SK-N-SH (cell line): ENCODE measurements around the gene PPP1R16B. TPM values are rescaled to one million over a fixed set of nuclear protein-coding genes. Genes with fewer than 3 reads are reported as not detected.

ENCODE experiments used
- CTCF ChIA-PET: fragments of 300-600, 350-600 bp; formaldehyde crosslinking; extraction: SDS; loops from one replicate; lab custom pipeline; 2021; lab: Yijun Ruan, JAX
- POLR2A ChIA-PET: fragments of 350-600 bp; sonication (Branson Sonifier 250); formaldehyde crosslinking; extraction: SDS; loops from one replicate; lab custom pipeline; 2020; ENCODE audit warnings: antibody characterized with exemption, inconsistent platforms; lab: Yijun Ruan, JAX
- DNase-seq: peaks from one replicate; pipeline ENCODE4 v3.0.0; 2012
- H2AFZ ChIP-seq: fragments of 200-600 bp; sonication (generic); 2 replicates; pipeline ENCODE4 v1.8.1; 2016; ENCODE audit warnings: antibody characterized with exemption, mild to moderate bottlenecking, low read depth
- H3F3A ChIP-seq: fragments of 200-600 bp; sonication (generic); replicated peaks from 2 replicates; pipeline ENCODE3; 2016; ENCODE audit warnings: antibody characterized with exemption, mild to moderate bottlenecking; ENCODE audit not compliant: insufficient read depth
- H3K27ac ChIP-seq, 2 experiments: fragments of 200-500 bp in 1 of 2; fragments of 200-600 bp in 1 of 2; sonication (Bioruptor generic) in 1 of 2; sonication (generic), shearing (Covaris generic) in 1 of 2; 2 replicates each; pipeline versions ENCODE4 v1.5.1 to v1.6.1; 2014 to 2016; ENCODE audit warnings: low read depth in 2 of 2, inconsistent platforms in 1 of 2, low read length in 1 of 2, mild to moderate bottlenecking in 1 of 2, mixed read lengths in 1 of 2
- H3K27me3 ChIP-seq: fragments of 200-600 bp; sonication (generic), shearing (Covaris generic); 2 replicates; pipeline ENCODE4 v1.6.1; 2016; ENCODE audit warnings: mixed run types; ENCODE audit not compliant: insufficient read depth
- H3K36me3 ChIP-seq, 2 experiments: fragments of 200-500 bp in 1 of 2; fragments of 200-600 bp in 1 of 2; sonication (Bioruptor generic) in 1 of 2; sonication (generic) in 1 of 2; replicated peaks in 1 of 2; 2 replicates each; pipeline versions ENCODE3 to v1.5.1; 2014 to 2016; ENCODE audit warnings: low read length in 1 of 2, mild to moderate bottlenecking in 1 of 2; ENCODE audit not compliant: insufficient read depth in 2 of 2, control insufficient read depth in 1 of 2
- H3K4me1 ChIP-seq, 2 experiments: fragments of 200-500 bp in 1 of 2; fragments of 200-600 bp in 1 of 2; sonication (Bioruptor generic) in 1 of 2; sonication (generic), shearing (Covaris generic) in 1 of 2; 2 replicates each; pipeline versions ENCODE4 v1.5.1 to v1.6.1; 2014 to 2016; ENCODE audit warnings: low read depth in 1 of 2, low read length in 1 of 2, mixed run types in 1 of 2; ENCODE audit not compliant: insufficient read depth in 2 of 2, control insufficient read depth in 1 of 2
- H3K4me2 ChIP-seq: fragments of 200-600 bp; sonication (generic), shearing (Covaris generic); 2 replicates; pipeline ENCODE4 v1.6.1; 2017; ENCODE audit warnings: mixed run types
- H3K4me3 ChIP-seq, 2 experiments: fragments of 200-500 bp in 1 of 2; fragments of 200-600 bp in 1 of 2; sonication (Bioruptor generic) in 1 of 2; sonication (generic), shearing (Covaris generic) in 1 of 2; 2 replicates each; pipeline versions ENCODE4 v1.5.1 to v1.8.1; 2014 to 2016; ENCODE audit warnings: low read depth in 2 of 2, inconsistent platforms in 1 of 2, low read length in 1 of 2, mild to moderate bottlenecking in 1 of 2, mixed read lengths in 1 of 2, moderate library complexity in 1 of 2
- H3K79me2 ChIP-seq: fragments of 200-600 bp; sonication (generic); 2 replicates; pipeline ENCODE4 v1.8.1; 2017; ENCODE audit warnings: mild to moderate bottlenecking; ENCODE audit not compliant: insufficient read depth
- H3K9ac ChIP-seq: fragments of 200-600 bp; sonication (generic); 2 replicates; pipeline ENCODE4 v1.6.1; 2017; ENCODE audit warnings: mixed run types
- H3K9me2 ChIP-seq: fragments of 200-600 bp; sonication (generic); 2 replicates; pipeline ENCODE4 v1.6.1; 2017; ENCODE audit warnings: mixed run types
- H3K9me3 ChIP-seq: fragments of 200-600 bp; sonication (generic); 2 replicates; pipeline ENCODE4 v1.6.1; 2017; ENCODE audit warnings: mixed run types, mild to moderate bottlenecking, moderate library complexity
- H4K20me1 ChIP-seq: fragments of 200-600 bp; sonication (generic); 2 replicates; pipeline ENCODE4 v1.6.1; 2017; ENCODE audit warnings: mild to moderate bottlenecking, mixed run types; ENCODE audit not compliant: insufficient read depth
- ELF1 ChIP-seq: IDR thresholded peaks from 2 replicates; pipeline ENCODE4 v1.4.0; 2012
- NRF1 ChIP-seq: IDR thresholded peaks from 2 replicates; pipeline ENCODE4 v1.6.1; 2012; ENCODE audit warnings: low read depth, mild to moderate bottlenecking, low read length
- RCOR1 ChIP-seq: fragments of 150-350 bp; IDR thresholded peaks from 2 replicates; pipeline ENCODE4 v1.6.1; 2017; ENCODE audit warnings: antibody characterized with exemption, low read length
- RXRA ChIP-seq: IDR thresholded peaks from 2 replicates; pipeline ENCODE4 v1.4.0; 2012; ENCODE audit warnings: low read depth, mild to moderate bottlenecking, borderline replicate concordance
- SIN3A ChIP-seq: IDR thresholded peaks from 2 replicates; pipeline ENCODE4 v1.6.1; 2012; ENCODE audit warnings: low read depth, mild to moderate bottlenecking, low read length, moderate library complexity, borderline replicate concordance
- TEAD4 ChIP-seq: IDR thresholded peaks from 2 replicates; pipeline ENCODE4 v1.4.0; 2012; ENCODE audit warnings: mild to moderate bottlenecking, borderline replicate concordance; ENCODE audit not compliant: insufficient read depth
- WGBS: methylation state at CpG from one replicate; pipeline ENCODE4 v1.1.6; 2017; ENCODE audit warnings: low lambda C conversion rate; 5-methylcytosine and 5-hydroxymethylcytosine counted together
- polyA plus RNA-seq, 3 experiments: library from polyadenylated mRNA; depleted of rRNA; stranded (reverse); fragments of >200 nt; gene quantifications; 2 replicates each; pipeline ENCODE4 v1.2.3, GENCODE V29; 2012
- TF ChIP-seq, protein P1 (sequence below): IDR thresholded peaks from 2 replicates; pipeline ENCODE4; 2012
- TF ChIP-seq, protein P2 (sequence below): fragments of 200-600 bp; sonication (generic); IDR thresholded peaks from 2 replicates; pipeline ENCODE4 v1.6.1; 2017; ENCODE audit warnings: antibody characterized with exemption, mild to moderate bottlenecking, moderate library complexity

Gene PPP1R16B
- polyA plus RNA-seq, 1 of the 3 experiments (the other 2 are of a cell fraction): 0.28 TPM

DNA sequence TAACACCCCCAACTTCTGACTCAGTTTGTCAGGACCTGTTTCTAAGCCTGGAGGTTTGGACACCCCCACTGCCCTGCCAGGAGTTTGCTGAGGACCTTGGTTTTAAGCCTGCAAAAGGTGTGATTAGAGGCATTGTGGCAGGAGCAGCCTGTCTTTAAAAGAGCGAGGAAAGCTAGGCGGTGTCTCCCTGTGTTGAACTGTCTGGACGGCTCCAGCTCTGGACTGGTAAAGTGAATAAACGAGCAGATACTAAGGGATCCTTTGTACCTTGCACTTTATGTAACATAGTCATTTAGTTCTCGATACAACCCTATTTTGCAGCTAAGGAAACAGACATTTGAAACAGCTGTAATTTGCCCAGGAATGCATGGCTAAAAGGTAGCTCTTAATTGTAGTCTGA is 135.1 kb downstream of the PPP1R16B start:
- Histone ChIP-seq H3K9me3 (no peaks in the 10 kb centered on the region), H3K36me3 (peaks cover 14 to 17% of the 10 kb centered on the region in 2 experiments), H4K20me1 (peaks cover 30% of the 10 kb centered on the region; the same call in 1 of the 2 replicates), H3K9me2 (no peaks in the 10 kb centered on the region), H3F3A (no peaks in the 10 kb centered on the region), H2AFZ (no peak overlapping the region), H3K4me2 (no peak overlapping the region), H3K79me2 (peaks cover 94% of the 10 kb centered on the region), H3K27ac (no peak overlapping the region), H3K4me1 (no peaks in the 10 kb centered on the region; a peak in 1 of 4 replicates), H3K9ac (no peak overlapping the region), H3K4me3 (no peak overlapping the region), H3K27me3 (no peaks in the 10 kb centered on the region)
- TF ChIP-seq, protein P1, sequence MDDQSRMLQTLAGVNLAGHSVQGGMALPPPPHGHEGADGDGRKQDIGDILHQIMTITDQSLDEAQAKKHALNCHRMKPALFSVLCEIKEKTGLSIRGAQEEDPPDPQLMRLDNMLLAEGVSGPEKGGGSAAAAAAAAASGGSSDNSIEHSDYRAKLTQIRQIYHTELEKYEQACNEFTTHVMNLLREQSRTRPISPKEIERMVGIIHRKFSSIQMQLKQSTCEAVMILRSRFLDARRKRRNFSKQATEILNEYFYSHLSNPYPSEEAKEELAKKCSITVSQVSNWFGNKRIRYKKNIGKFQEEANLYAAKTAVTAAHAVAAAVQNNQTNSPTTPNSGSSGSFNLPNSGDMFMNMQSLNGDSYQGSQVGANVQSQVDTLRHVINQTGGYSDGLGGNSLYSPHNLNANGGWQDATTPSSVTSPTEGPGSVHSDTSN: no peak
- no peak for TF ChIP-seq RXRA
- TF ChIP-seq RCOR1: no peak
- TF ChIP-seq NRF1: no peak
- TF ChIP-seq ELF1: no peak
- no peak for TF ChIP-seq SIN3A
- ChIA-PET CTCF (interaction anchor here (1.0 to 2.0 kb wide), 4 partner anchors 13 to 109 kb away, joined by 3 to 8 read pairs (median 6); partner anchors contain the start of gene FAM83D), POLR2A (interaction anchor here (0.9 kb wide), 1 partner anchor 8 kb away, joined by 3 read pairs; no protein-coding TSS in a partner anchor)
- WGBS: 92% methylated on average over 5 of the region's 5 CpGs
- no peak for DNase-seq

DNA sequence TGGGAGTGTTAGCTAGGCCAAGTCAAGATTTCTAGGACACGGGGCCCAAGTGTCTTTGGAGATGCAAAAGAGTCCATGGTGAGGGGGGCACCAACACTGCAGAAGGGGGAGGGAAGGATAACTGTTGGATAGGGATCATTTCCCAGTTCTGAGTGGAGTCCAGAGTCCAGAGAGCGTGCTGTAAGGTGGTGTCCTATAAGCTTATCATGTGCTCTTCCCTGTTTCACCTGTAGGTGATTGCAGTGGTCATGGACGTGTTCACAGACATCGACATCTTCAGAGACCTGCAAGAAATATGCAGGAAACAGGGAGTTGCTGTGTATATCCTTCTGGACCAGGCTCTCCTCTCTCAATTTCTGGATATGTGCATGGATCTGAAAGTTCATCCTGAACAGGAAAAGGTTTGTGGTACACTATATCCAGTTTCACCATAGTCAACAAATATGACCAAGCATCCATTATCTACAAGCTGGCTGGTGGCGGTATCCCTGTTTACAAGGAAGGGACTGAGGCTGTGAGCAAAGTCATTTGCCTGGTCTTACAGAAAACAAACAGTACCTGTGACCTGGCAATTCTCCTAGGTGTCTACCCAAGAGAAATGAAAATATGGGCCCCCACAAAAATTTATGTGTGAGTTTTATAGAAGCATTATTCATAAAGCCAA is 136.4 kb downstream of the PPP1R16B start:
- H4K20me1 ChIP-seq: peaks cover 22% of the 10 kb centered on the region; the same call in 1 of the 2 replicates
- TF ChIP-seq, protein P2, sequence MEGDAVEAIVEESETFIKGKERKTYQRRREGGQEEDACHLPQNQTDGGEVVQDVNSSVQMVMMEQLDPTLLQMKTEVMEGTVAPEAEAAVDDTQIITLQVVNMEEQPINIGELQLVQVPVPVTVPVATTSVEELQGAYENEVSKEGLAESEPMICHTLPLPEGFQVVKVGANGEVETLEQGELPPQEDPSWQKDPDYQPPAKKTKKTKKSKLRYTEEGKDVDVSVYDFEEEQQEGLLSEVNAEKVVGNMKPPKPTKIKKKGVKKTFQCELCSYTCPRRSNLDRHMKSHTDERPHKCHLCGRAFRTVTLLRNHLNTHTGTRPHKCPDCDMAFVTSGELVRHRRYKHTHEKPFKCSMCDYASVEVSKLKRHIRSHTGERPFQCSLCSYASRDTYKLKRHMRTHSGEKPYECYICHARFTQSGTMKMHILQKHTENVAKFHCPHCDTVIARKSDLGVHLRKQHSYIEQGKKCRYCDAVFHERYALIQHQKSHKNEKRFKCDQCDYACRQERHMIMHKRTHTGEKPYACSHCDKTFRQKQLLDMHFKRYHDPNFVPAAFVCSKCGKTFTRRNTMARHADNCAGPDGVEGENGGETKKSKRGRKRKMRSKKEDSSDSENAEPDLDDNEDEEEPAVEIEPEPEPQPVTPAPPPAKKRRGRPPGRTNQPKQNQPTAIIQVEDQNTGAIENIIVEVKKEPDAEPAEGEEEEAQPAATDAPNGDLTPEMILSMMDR: peak; percentile 16; the same call in 1 of the 2 replicates
- no peak for TF ChIP-seq TEAD4
- 98% methylated on average over 5 of the region's 5 CpGs for WGBS
- H3K36me3 ChIP-seq: peaks cover 14 to 20% of the 10 kb centered on the region in 2 experiments
- no peaks in the 10 kb centered on the region for H3K9me2 ChIP-seq
- H3K4me2 ChIP-seq: no peak overlapping the region
- no peak overlapping the region for H3K4me3 ChIP-seq
- ChIA-PET CTCF (interaction anchor here (0.7 to 2.0 kb wide), 5 partner anchors 12 to 108 kb away, joined by 3 to 8 read pairs (median 7); partner anchors contain the start of gene FAM83D), POLR2A (no interaction called here)
- H3K27me3 ChIP-seq: no peaks in the 10 kb centered on the region
- no peaks in the 10 kb centered on the region for H3K4me1 ChIP-seq
- no peak overlapping the region for H3K27ac ChIP-seq
- peaks cover 93% of the 10 kb centered on the region for H3K79me2 ChIP-seq
- no peaks in the 10 kb centered on the region for H3F3A ChIP-seq
- no peak overlapping the region for H3K9ac ChIP-seq
- no peak for DNase-seq
- H3K9me3 ChIP-seq: no peaks in the 10 kb centered on the region
- H2AFZ ChIP-seq: no peak overlapping the region
